MM.1S (cell line): ENCODE measurements around the gene SMYD5.

Source experiments
- DNase-seq: peaks from one replicate; pipeline ENCODE4 v3.0.0-alpha.2; 2015
- H2AFZ ChIP-seq: fragments of 300-600 bp; sonication (generic); 2 replicates; pipeline ENCODE4 v1.6.0; 2016; ENCODE audit warnings: antibody characterized with exemption, low read length
- H3F3A ChIP-seq: fragments of 300-600 bp; sonication (generic); 2 replicates; pipeline ENCODE4 v1.6.1; 2016; ENCODE audit warnings: mild to moderate bottlenecking, antibody characterized with exemption, low read length, moderate library complexity, mixed read lengths; ENCODE audit not compliant: insufficient read depth
- H3K27ac ChIP-seq: fragments of 300-600 bp; sonication (generic); 2 replicates; pipeline ENCODE4 v1.5.1; 2016; ENCODE audit warnings: mild to moderate bottlenecking, low read length
- H3K27me3 ChIP-seq: fragments of 300-600 bp; sonication (generic); replicated peaks from 2 replicates; pipeline ENCODE4 v1.6.0; 2016; ENCODE audit warnings: low read length; ENCODE audit not compliant: insufficient read depth
- H3K36me3 ChIP-seq: fragments of 300-600 bp; sonication (generic); replicated peaks from 2 replicates; pipeline ENCODE4 v1.6.1; 2016; ENCODE audit warnings: mild to moderate bottlenecking, low read length, mixed read lengths; ENCODE audit not compliant: insufficient read depth
- H3K4me1 ChIP-seq: fragments of 300-600 bp; sonication (generic); 2 replicates; pipeline ENCODE4 v1.6.1; 2016; ENCODE audit warnings: low read length, mixed read lengths
- H3K4me2 ChIP-seq: fragments of 300-600 bp; sonication (generic); 2 replicates; pipeline ENCODE4 v1.6.0; 2016; ENCODE audit warnings: low read depth, low read length
- H3K4me3 ChIP-seq: fragments of 300-600 bp; sonication (generic); 2 replicates; pipeline ENCODE4 v1.5.1; 2016; ENCODE audit warnings: low read length, mixed read lengths
- H3K79me2 ChIP-seq: fragments of 300-600 bp; sonication (generic); 2 replicates; pipeline ENCODE4 v1.6.1; 2016; ENCODE audit warnings: mixed run types, low read length, mixed read lengths
- H3K9ac ChIP-seq: fragments of 300-600 bp; sonication (generic); 2 replicates; pipeline ENCODE4 v1.6.1; 2016; ENCODE audit warnings: low read length, mixed read lengths
- H3K9me2 ChIP-seq: fragments of 300-600 bp; sonication (generic); replicated peaks from 2 replicates; pipeline ENCODE4 v1.6.1; 2016; ENCODE audit warnings: mild to moderate bottlenecking, low read length, mixed read lengths; ENCODE audit not compliant: insufficient read depth
- H3K9me3 ChIP-seq: fragments of 300-600 bp; sonication (generic); replicated peaks from 2 replicates; pipeline ENCODE4 v1.6.1; 2016; ENCODE audit warnings: mild to moderate bottlenecking, low read length, mixed read lengths; ENCODE audit not compliant: insufficient read depth
- H4K20me1 ChIP-seq: fragments of 300-600 bp; sonication (generic); 2 replicates; pipeline ENCODE4 v1.6.1; 2016; ENCODE audit warnings: mild to moderate bottlenecking, low read length, moderate library complexity, mixed read lengths; ENCODE audit not compliant: insufficient read depth
- CTCF ChIP-seq: fragments of 300-600 bp; sonication (generic); IDR thresholded peaks from 2 replicates; pipeline ENCODE4 v1.5.1; 2016; ENCODE audit warnings: antibody characterized with exemption, low read length, mixed read lengths
- EZH2 ChIP-seq: fragments of 300-600 bp; sonication (generic); optimal IDR thresholded peaks from 2 replicates; pipeline ENCODE3; 2017; ENCODE audit warnings: low read depth, mild to moderate bottlenecking, antibody characterized with exemption, low read length, mixed read lengths
- EZH2phosphoT487 ChIP-seq: fragments of 300-600 bp; sonication (generic); IDR thresholded peaks from 2 replicates; pipeline ENCODE4 v1.6.1; 2018; ENCODE audit warnings: antibody characterized with exemption, low read length

Gene SMYD5

GRCh38 chr2:73174941-73175662 lies 38.9 kb upstream of the SMYD5 start:
- H3K4me3 ChIP-seq, result peak overlapping the region; percentile 64
- peak overlapping the region; percentile 45; the same call in 1 of the 2 replicates for H3K9ac ChIP-seq
- peaks cover 17% of the 10 kb centered on the region for H3K27me3 ChIP-seq
- TF ChIP-seq EZH2 (no peak), EZH2phosphoT487 (no peak), CTCF (no peak)
- H3F3A ChIP-seq, result no peaks in the 10 kb centered on the region
- no peaks in the 10 kb centered on the region for H3K36me3 ChIP-seq
- peaks cover 10% of the 10 kb centered on the region; the same call in 1 of the 2 replicates for H3K4me1 ChIP-seq
- peak overlapping the region; percentile 89 for H2AFZ ChIP-seq
- H3K9me3 ChIP-seq, result no peaks in the 10 kb centered on the region
- no peaks in the 10 kb centered on the region for H3K9me2 ChIP-seq
- H3K79me2 ChIP-seq, result no peaks in the 10 kb centered on the region
- peak overlapping the region; percentile 84 for H3K4me2 ChIP-seq
- H3K27ac ChIP-seq, result no peak overlapping the region
- DNase-seq, result no peak
- no peaks in the 10 kb centered on the region for H4K20me1 ChIP-seq

- Histone ChIP-seq H3K4me2 (peak overlapping the region; percentile 84), H3K27me3 (peaks cover 17% of the 10 kb centered on the region), H3K9me3 (no peaks in the 10 kb centered on the region)
These were observed 38.3 kb upstream of the SMYD5 start for GRCh38 chr2:73175663-73176204.

GRCh38 chr2:73176205-73176880 lies 37.7 kb upstream of the SMYD5 start:
- no peaks in the 10 kb centered on the region for H3K36me3 ChIP-seq
- H2AFZ ChIP-seq, result peak overlapping the region; percentile 89
- peak overlapping the region; percentile 45; the same call in 1 of the 2 replicates for H3K9ac ChIP-seq
- peak overlapping the region; percentile 64 for H3K4me3 ChIP-seq
- no peaks in the 10 kb centered on the region for H3K9me2 ChIP-seq
- peak overlapping the region; percentile 84 for H3K4me2 ChIP-seq
- H4K20me1 ChIP-seq, result no peaks in the 10 kb centered on the region
- H3K79me2 ChIP-seq, result no peaks in the 10 kb centered on the region
- DNase-seq, result peak; percentile 53
- H3K4me1 ChIP-seq, result peaks cover 10% of the 10 kb centered on the region; the same call in 1 of the 2 replicates
- no peak overlapping the region for H3K27ac ChIP-seq
- TF ChIP-seq CTCF (0 out of 2 replicates have a peak, but pooled peaks have one; percentile 11), EZH2phosphoT487 (no peak)
- no peaks in the 10 kb centered on the region for H3F3A ChIP-seq
- no peaks in the 10 kb centered on the region for H3K9me3 ChIP-seq
- H3K27me3 ChIP-seq, result peaks cover 17% of the 10 kb centered on the region

More at GRCh38 chr2:73175663-73176204, 38.3 kb upstream of the SMYD5 start:
- H3K4me3 ChIP-seq, result peak overlapping the region; percentile 64
- H3K4me1 ChIP-seq, result peaks cover 10% of the 10 kb centered on the region; the same call in 1 of the 2 replicates
- no peaks in the 10 kb centered on the region for H3K36me3 ChIP-seq
- no peak overlapping the region for H3K27ac ChIP-seq
- no peaks in the 10 kb centered on the region for H4K20me1 ChIP-seq
- peak overlapping the region; percentile 89 for H2AFZ ChIP-seq
- no peaks in the 10 kb centered on the region for H3F3A ChIP-seq
- no peaks in the 10 kb centered on the region for H3K79me2 ChIP-seq
- H3K9ac ChIP-seq, result peak overlapping the region; percentile 45; the same call in 1 of the 2 replicates
- H3K9me2 ChIP-seq, result no peaks in the 10 kb centered on the region
- peak; percentile 70 for DNase-seq
- TF ChIP-seq CTCF, result no peak
- no peak for TF ChIP-seq EZH2phosphoT487
- TF ChIP-seq EZH2, result no peak
